Prostate gland (tissue), 2 donors: ENCODE results near the gene C13orf46. TPM values are rescaled to one million over a fixed set of nuclear protein-coding genes. Genes with fewer than 3 reads are reported as not detected.

Experiments
- DNase-seq: peaks from one replicate; pipeline ENCODE4 v3.0.0-alpha.2; 2019; ENCODE audit warnings: low spot score
- H3K27ac ChIP-seq, 2 donors: fragments of 200-600 bp; sonication (generic); 2 replicates each; pipeline ENCODE4 v1.5.1; 2017 to 2019
- H3K27me3 ChIP-seq: fragments of 200-600 bp; sonication (generic); replicated peaks from 2 replicates; pipeline ENCODE4 v1.5.1; 2019; ENCODE audit not compliant: insufficient read depth
- H3K36me3 ChIP-seq, 2 donors: fragments of 200-600 bp; sonication (generic); 1 replicate in 1 of 2; 2 replicates in 1 of 2; pipeline versions ENCODE4 v1.5.1 to v1.8.1; 2017 to 2019
- H3K4me1 ChIP-seq: fragments of 200-600 bp; sonication (generic); replicated peaks from 2 replicates; pipeline ENCODE4 v1.5.1; 2019
- H3K4me3 ChIP-seq, 2 donors: fragments of 200-600 bp; sonication (generic); 2 replicates each; pipeline ENCODE4 v1.5.1; 2017 to 2019
- H3K9me3 ChIP-seq: fragments of 200-600 bp; sonication (generic); 2 replicates; pipeline ENCODE4 v1.5.1; 2017
- CTCF ChIP-seq, 4 experiments: fragments of 200-600 bp in 2 of 4; fragments of 450-650 bp in 2 of 4; sonication (generic) in 2 of 4; IDR thresholded peaks; 1 replicate in 3 of 4; 2 replicates in 1 of 4; pipeline ENCODE4 v1.5.1; 2016 to 2019; ENCODE audit warnings: antibody characterized with exemption in 4 of 4, mild to moderate bottlenecking in 2 of 4, moderate library complexity in 2 of 4
- POLR2A ChIP-seq: fragments of 450-650 bp; IDR thresholded peaks from one replicate; pipeline ENCODE4 v1.6.1; 2016; ENCODE audit warnings: antibody characterized with exemption, mild to moderate bottlenecking
- POLR2AphosphoS5 ChIP-seq: sonication (generic); formaldehyde crosslinking; IDR thresholded peaks from one replicate; pipeline ENCODE4 v1.6.1; 2017; ENCODE audit warnings: antibody characterized with exemption
- WGBS: methylation state at CpG from one replicate; pipeline ENCODE4 v1.1.5; 2018; 5-methylcytosine and 5-hydroxymethylcytosine counted together
- intact Hi-C: fragments of 100-400 bp; cut with DNase I; formaldehyde crosslinking; loops from one replicate; pipeline ENCODE4 v1.14.2; 2022
- total RNA-seq, 2 donors: library from RNA; depleted of rRNA; stranded (reverse); fragments of >200 nt; gene quantifications; one replicate each; pipeline ENCODE4 v1.1.0, GENCODE V29; 2016

C13orf46 gene
- total RNA-seq, 2 donors from 2014 or later: 8.0 to 9.9 TPM

DNA sequence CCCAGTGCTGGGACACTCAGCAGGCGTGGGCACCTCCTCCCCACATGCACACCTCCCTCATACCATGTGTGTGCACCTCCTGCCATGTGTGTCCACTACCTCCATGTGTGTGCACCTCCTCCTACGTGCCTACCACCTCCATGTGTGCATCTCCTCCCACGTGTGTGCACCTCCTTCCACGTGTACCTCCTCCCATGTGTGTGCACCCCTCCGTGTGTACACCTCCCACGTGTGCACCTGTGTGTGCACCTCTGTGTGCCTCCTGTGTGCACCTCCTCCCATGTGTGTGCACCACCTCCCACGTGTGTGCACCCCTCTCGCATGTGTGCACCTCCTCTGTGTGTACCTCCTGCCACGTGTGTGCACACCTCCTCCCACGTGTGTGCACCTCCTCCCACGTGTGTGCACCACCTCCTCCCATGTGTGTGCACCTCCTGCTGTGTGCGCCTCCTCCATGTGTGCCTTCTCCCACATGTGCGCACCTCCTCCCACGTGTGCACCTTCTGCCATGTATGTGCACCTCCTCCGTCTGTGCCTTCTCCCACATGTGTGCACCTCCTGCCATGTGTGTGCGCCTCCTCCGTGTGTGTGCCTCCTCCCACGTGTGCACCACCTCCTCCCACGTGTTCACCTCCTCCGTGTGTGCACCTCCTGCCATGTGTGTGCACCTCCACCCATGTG is 6.1 kb upstream of the C13orf46 start:
- DNase-seq: no peak
- intact Hi-C loops: loop anchor here (10.0 kb wide), 1 partner anchor 155 kb away; the partner anchor contains the start of gene RASA3

GRCh38 chr13:113978741-113979481 is 5.0 kb upstream of the C13orf46 start:
- Histone ChIP-seq H3K4me3 (no peak overlapping the region), H3K27me3 (no peaks in the 10 kb centered on the region), H3K36me3 (no peaks in the 10 kb centered on the region), H3K9me3 (no peaks in the 10 kb centered on the region), H3K4me1 (no peaks in the 10 kb centered on the region), H3K27ac (no peak overlapping the region)
- TF ChIP-seq CTCF (IDR thresholded peaks at IDR 0.05): no peak
- no peak for TF ChIP-seq POLR2A
- TF ChIP-seq POLR2AphosphoS5: no peak
- WGBS: 88% methylated on average over 41 of the region's 41 CpGs
- intact Hi-C loops: loop anchor here (10.0 kb wide), 1 partner anchor 156 kb away; the partner anchor contains the start of gene RASA3
- DNase-seq: no peak

More for the DNA sequence above, 6.1 kb upstream of the C13orf46 start:
- Histone ChIP-seq H3K27ac (no peak overlapping the region), H3K4me3 (no peak overlapping the region), H3K4me1 (no peaks in the 10 kb centered on the region), H3K36me3 (no peaks in the 10 kb centered on the region), H3K9me3 (no peaks in the 10 kb centered on the region), H3K27me3 (no peaks in the 10 kb centered on the region)
- no peak for TF ChIP-seq CTCF (IDR thresholded peaks at IDR 0.05)
- no peak for TF ChIP-seq POLR2AphosphoS5
- WGBS: 94% methylated on average over 20 of the region's 20 CpGs

DNA sequence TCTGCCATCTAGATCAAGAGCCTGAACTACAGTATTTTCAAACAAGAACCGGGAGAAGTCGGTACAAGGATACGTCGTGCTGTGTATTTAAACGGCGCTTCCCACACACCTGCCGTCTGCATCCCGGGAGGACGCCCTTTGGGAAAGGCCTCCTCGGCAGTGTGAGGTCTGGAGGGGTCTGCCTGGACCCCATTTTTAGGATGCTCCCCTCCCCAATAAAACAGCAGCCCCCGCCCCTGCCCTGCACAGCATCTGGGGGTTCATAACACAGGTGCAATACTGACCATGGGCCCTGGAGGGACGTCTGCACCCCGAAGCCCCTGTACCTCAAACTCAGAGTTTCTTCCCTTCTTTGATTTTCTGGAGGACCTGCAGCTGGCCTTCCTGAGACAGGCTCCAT is 4.1 kb upstream of the C13orf46 start:
- DNase-seq: no peak
- Histone ChIP-seq H3K4me3 (no peak overlapping the region), H3K9me3 (no peaks in the 10 kb centered on the region), H3K36me3 (no peaks in the 10 kb centered on the region), H3K27me3 (no peaks in the 10 kb centered on the region), H3K4me1 (no peaks in the 10 kb centered on the region), H3K27ac (no peak overlapping the region)
- intact Hi-C loops: loop anchor here (10.0 kb wide), 1 partner anchor 157 kb away; the partner anchor contains the start of gene RASA3
- 57% methylated on average over 13 of the region's 13 CpGs for whole genome bisulfite sequencing
- TF ChIP-seq POLR2A: no peak

DNA sequence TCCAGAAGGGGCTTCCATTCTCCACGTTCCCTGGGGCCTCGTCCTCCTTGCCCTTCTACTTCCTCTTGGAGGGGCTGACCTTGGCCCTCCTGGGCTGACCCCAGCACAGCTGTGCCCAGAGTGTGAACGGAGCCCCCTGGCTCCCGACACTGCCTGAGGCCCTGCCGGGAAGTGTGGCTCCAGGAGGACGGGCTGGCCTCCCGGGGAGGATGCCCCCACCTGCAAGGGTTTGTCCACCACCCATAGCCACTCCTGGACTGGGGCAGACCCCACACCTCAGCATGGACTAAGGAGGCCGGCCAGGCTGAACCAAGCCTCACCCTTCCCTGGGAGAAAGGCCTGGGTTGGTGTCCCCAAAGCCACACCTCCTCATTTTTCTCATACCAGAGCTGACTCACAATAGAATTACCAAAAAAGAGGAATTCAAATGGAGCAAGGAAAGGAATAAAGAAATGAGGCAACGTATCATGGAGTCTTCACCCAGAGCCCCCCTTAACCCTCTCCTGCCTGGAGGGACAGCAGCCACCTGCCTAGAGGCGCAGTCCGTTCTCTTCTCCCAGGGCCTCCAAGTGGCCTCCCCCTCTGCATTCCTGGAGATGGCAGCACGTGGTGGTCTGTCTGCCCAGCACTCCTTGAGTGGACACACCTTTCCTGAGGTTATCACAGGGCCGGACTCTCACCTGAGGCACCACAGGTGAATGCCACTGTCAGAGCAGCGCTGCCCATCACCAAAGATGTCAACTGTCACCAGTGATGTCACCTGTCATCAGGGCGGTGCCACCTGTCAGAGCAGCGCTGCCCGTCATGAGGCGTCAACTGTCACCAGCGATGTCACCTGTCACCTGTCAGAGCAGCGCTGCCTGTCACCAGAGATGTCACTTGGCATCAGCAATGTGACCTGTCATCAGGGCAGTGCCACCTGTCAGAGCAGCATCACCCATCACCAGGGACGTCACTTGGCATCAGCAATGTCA is 3.1 kb upstream of the C13orf46 start:
- H3K36me3 ChIP-seq: no peaks in the 10 kb centered on the region
- no peak for DNase-seq
- 77% methylated on average over 21 of the region's 21 CpGs for whole genome bisulfite sequencing

More for the DNA sequence above, 3.1 kb upstream of the C13orf46 start:
- Histone ChIP-seq H3K27me3 (no peaks in the 10 kb centered on the region), H3K4me3 (no peak overlapping the region), H3K4me1 (no peaks in the 10 kb centered on the region), H3K27ac (no peak overlapping the region), H3K9me3 (no peaks in the 10 kb centered on the region)
- no peak for TF ChIP-seq CTCF (IDR thresholded peaks at IDR 0.05)
- no peak for TF ChIP-seq POLR2A
- no peak for TF ChIP-seq POLR2AphosphoS5
- intact Hi-C loops: loop anchor here (10.0 kb wide), 1 partner anchor 158 kb away; the partner anchor contains the start of gene RASA3
